OCI-LY1 (cell line): ENCODE results near the gene GALNT16.
"Not testable (repeated sequence)": the region's sequence is repeated elsewhere in the genome, so short reads cannot be mapped to it uniquely, and the experiment has no call there.

Source experiments
- H2AFZ ChIP-seq: fragments of 200-600 bp; sonication (generic), shearing (Covaris generic); 2 replicates; pipeline ENCODE4 v1.6.0; 2014; ENCODE audit warnings: antibody characterized with exemption, mild to moderate bottlenecking, low read length
- H3F3A ChIP-seq: fragments of 200-600 bp; sonication (generic), shearing (Covaris generic); 2 replicates; pipeline ENCODE4 v1.6.0; 2014; ENCODE audit warnings: mild to moderate bottlenecking, antibody characterized with exemption, low read length, moderate library complexity; ENCODE audit not compliant: insufficient read depth
- H3K27ac ChIP-seq: fragments of 200-600 bp; sonication (generic); 2 replicates; pipeline ENCODE4 v1.5.1; 2014; ENCODE audit warnings: low read length, mixed run types, mild to moderate bottlenecking, low read depth; ENCODE audit not compliant: poor library complexity, severe bottlenecking
- H3K27me3 ChIP-seq: fragments of 200-600 bp; sonication (generic); 2 replicates; pipeline ENCODE4 v1.6.0; 2014; ENCODE audit warnings: antibody characterized with exemption, mild to moderate bottlenecking, low read length, moderate library complexity; ENCODE audit not compliant: insufficient read depth
- H3K36me3 ChIP-seq: fragments of 200-600 bp; sonication (generic); 2 replicates; pipeline ENCODE4 v1.6.1; 2014; ENCODE audit warnings: mild to moderate bottlenecking, antibody characterized with exemption, low read length, moderate library complexity, mixed read lengths; ENCODE audit not compliant: insufficient read depth
- H3K4me1 ChIP-seq: fragments of 200-600 bp; sonication (generic); 2 replicates; pipeline ENCODE4 v1.5.1; 2014; ENCODE audit warnings: mild to moderate bottlenecking, low read length, moderate library complexity; ENCODE audit not compliant: insufficient read depth, severe bottlenecking
- H3K4me2 ChIP-seq: fragments of 200-600 bp; sonication (generic), shearing (Covaris generic); 2 replicates; pipeline ENCODE4 v1.6.1; 2014; ENCODE audit warnings: low read length
- H3K4me3 ChIP-seq: fragments of 200-600 bp; sonication (generic); 2 replicates; pipeline ENCODE4 v1.5.1; 2014; ENCODE audit warnings: low read length, low read depth, mild to moderate bottlenecking, mixed read lengths; ENCODE audit not compliant: poor library complexity, severe bottlenecking
- H3K79me2 ChIP-seq: fragments of 200-600 bp; shearing (Covaris generic); 2 replicates; pipeline ENCODE4 v1.6.1; 2016; ENCODE audit warnings: mixed run types, low read length, mixed read lengths; ENCODE audit not compliant: insufficient read depth
- H3K9ac ChIP-seq: fragments of 200-600 bp; sonication (generic), shearing (Covaris generic); 2 replicates; pipeline ENCODE4 v1.6.1; 2014; ENCODE audit warnings: mild to moderate bottlenecking, low read length, mixed read lengths
- H3K9me2 ChIP-seq: fragments of 200-600 bp; sonication (generic), shearing (Covaris generic); 2 replicates; pipeline ENCODE4 v1.6.1; 2014; ENCODE audit warnings: low read depth, mild to moderate bottlenecking, low read length, mixed read lengths
- H3K9me3 ChIP-seq: fragments of 200-600 bp; shearing (Covaris generic); 2 replicates; pipeline ENCODE4 v1.6.1; 2014; ENCODE audit warnings: low read length, mixed read lengths
- H4K20me1 ChIP-seq: fragments of 200-600 bp; sonication (generic), shearing (Covaris generic); 2 replicates; pipeline ENCODE4 v1.6.0; 2016; ENCODE audit warnings: mild to moderate bottlenecking, low read length; ENCODE audit not compliant: insufficient read depth
- EZH2 ChIP-seq: fragments of 200-600 bp; sonication (generic), shearing (Covaris generic); IDR thresholded peaks from 2 replicates; pipeline ENCODE4 v1.8.0; 2017; ENCODE audit warnings: borderline replicate concordance, mixed run types, mild to moderate bottlenecking, antibody characterized with exemption, low read length, moderate library complexity, mixed read lengths
- TF ChIP-seq, protein P1 (sequence below): fragments of 200-600 bp; sonication (generic), shearing (Covaris generic); IDR thresholded peaks from 2 replicates; pipeline ENCODE4 v1.5.1; 2017; ENCODE audit warnings: mild to moderate bottlenecking, antibody characterized with exemption, low read length, moderate library complexity, mixed read lengths

The GALNT16 gene

DNA sequence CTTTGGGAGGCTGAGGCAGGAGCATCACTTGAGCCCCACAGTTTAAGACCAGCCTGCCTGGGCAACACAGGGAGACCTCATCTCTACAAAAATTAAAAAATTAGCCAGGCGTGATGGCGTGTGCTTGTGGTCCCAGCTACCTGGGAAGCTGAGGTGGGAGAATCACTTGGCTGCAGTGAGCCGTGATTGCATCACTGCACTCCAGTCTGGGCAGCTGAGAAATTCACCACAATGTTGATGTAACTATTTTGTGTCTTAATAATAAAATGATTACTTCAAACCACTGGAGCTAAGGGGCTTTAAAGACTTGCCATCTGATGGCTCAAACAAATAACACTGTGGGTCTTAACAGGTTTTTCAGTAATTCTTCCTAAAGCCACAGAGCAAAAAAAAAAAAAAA lies 127.4 kb downstream of the GALNT16 start:
- peaks cover 73% of the 10 kb centered on the region for H3K79me2 ChIP-seq

DNA sequence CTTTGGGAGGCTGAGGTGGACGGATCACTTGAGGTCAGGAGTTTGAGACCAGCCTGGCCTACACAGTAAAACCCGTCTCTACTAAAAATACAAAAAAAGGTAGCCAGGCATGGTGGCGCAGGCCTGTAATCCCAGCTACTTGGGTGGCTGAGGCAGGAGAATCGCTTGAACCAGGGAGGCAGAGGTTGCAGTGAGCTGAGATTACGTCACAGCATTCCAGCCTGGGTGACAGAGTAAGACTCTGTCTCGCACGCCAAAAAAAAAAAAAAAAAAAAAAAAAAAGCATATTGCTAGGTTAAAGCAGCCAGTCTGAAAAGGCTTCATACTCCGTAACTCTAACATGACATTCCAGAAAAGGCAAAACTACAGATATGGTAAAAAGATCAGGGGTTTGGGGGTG lies 131.4 kb downstream of the GALNT16 start:
- H3K9ac ChIP-seq, H2AFZ ChIP-seq, H3F3A ChIP-seq, H3K27ac ChIP-seq, H3K9me2 ChIP-seq, H3K27me3 ChIP-seq, H3K9me3 ChIP-seq, H3K4me3 ChIP-seq, H3K4me2 ChIP-seq, H4K20me1 ChIP-seq: not testable (repeated sequence)
- Histone ChIP-seq H3K79me2 (peaks cover 84% of the 10 kb centered on the region), H3K36me3 (peaks cover 93% of the 10 kb centered on the region), H3K4me1 (peaks cover 13% of the 10 kb centered on the region)

More for the DNA sequence above, 127.4 kb downstream of the GALNT16 start:
- Histone ChIP-seq H3K9me2 (no peaks in the 10 kb centered on the region), H2AFZ (no peak overlapping the region), H3K9ac (no peak overlapping the region), H4K20me1 (peaks cover 5% of the 10 kb centered on the region; the same call in 1 of the 2 replicates), H3K9me3 (no peaks in the 10 kb centered on the region), H3K27me3 (no peaks in the 10 kb centered on the region), H3K4me3 (no peak overlapping the region), H3K36me3 (peaks cover 93% of the 10 kb centered on the region), H3F3A (no peaks in the 10 kb centered on the region), H3K4me1 (no peaks in the 10 kb centered on the region), H3K27ac (no peak overlapping the region), H3K4me2 (no peak overlapping the region)
- no peak for TF ChIP-seq EZH2
- TF ChIP-seq, protein P1, sequence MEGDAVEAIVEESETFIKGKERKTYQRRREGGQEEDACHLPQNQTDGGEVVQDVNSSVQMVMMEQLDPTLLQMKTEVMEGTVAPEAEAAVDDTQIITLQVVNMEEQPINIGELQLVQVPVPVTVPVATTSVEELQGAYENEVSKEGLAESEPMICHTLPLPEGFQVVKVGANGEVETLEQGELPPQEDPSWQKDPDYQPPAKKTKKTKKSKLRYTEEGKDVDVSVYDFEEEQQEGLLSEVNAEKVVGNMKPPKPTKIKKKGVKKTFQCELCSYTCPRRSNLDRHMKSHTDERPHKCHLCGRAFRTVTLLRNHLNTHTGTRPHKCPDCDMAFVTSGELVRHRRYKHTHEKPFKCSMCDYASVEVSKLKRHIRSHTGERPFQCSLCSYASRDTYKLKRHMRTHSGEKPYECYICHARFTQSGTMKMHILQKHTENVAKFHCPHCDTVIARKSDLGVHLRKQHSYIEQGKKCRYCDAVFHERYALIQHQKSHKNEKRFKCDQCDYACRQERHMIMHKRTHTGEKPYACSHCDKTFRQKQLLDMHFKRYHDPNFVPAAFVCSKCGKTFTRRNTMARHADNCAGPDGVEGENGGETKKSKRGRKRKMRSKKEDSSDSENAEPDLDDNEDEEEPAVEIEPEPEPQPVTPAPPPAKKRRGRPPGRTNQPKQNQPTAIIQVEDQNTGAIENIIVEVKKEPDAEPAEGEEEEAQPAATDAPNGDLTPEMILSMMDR: no peak

DNA sequence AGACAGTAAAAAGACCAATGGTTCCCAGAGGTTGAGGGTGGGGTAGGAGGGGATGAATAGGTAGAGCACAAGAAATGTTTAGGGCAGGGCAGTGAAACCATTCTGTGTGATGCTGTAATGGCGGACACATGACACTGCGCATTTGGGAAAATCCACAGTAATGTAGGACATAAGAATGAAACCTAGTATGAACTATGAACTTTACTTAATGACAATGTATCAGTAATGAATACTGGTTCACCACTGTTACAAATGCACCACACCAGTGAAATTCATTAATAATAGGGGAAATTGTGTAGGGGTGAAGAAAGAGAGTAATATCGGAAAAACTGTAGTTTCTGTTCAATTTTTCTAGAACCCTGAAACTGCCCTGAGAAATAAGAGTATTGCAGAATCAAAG lies 132.5 kb downstream of the GALNT16 start:
- Histone ChIP-seq H3K27me3 (no peaks in the 10 kb centered on the region), H3K4me1 (peaks cover 22% of the 10 kb centered on the region), H3K4me3 (no peak overlapping the region), H3K79me2 (peaks cover 90% of the 10 kb centered on the region), H2AFZ (no peak overlapping the region), H3K36me3 (peaks cover 91% of the 10 kb centered on the region), H4K20me1 (peaks cover 6% of the 10 kb centered on the region; the same call in 1 of the 2 replicates), H3K4me2 (no peak overlapping the region), H3K9me3 (no peaks in the 10 kb centered on the region), H3K27ac (no peak overlapping the region), H3K9ac (no peak overlapping the region), H3K9me2 (no peaks in the 10 kb centered on the region), H3F3A (no peaks in the 10 kb centered on the region)
- TF ChIP-seq, protein P1: no peak

DNA sequence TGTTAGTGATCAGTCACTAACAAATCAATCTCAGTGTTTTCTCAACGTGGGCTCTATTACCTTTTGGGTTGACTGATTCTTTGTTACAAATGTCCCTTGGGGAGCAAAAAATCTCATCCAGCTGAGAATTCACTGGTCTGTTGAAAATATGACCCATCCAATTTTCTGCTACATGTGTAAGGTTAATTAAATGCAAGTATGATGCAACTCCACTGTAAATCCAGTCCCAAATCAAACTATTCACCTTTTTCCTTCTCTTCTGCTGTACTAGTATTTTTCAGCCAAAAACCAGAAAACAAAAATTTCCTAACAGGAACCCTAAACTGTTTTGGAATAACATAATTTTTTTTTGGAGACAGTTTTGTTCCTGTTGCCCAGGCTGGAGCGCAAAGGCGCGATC lies 136.0 kb downstream of the GALNT16 start:
- Histone ChIP-seq H3K4me2 (peak overlapping the region; percentile 11; the same call in 1 of the 2 replicates), H3K4me3 (peak overlapping the region; percentile 98), H4K20me1 (peaks cover 5% of the 10 kb centered on the region; the same call in 1 of the 2 replicates), H3K27ac (no peak overlapping the region), H3K79me2 (peaks cover 87% of the 10 kb centered on the region), H3K4me1 (peaks cover 42% of the 10 kb centered on the region), H3K9ac (no peak overlapping the region), H2AFZ (no peak overlapping the region), H3F3A (no peaks in the 10 kb centered on the region), H3K9me2 (no peaks in the 10 kb centered on the region), H3K27me3 (no peaks in the 10 kb centered on the region), H3K9me3 (no peaks in the 10 kb centered on the region), H3K36me3 (peaks cover 63% of the 10 kb centered on the region)
- no peak for TF ChIP-seq EZH2
- TF ChIP-seq, protein P1: no peak
